Right hindlimb (tissue), 1 donor: Measurements from ENCODE around the gene COX4I1.

Experiments used
- DNase-seq: peaks from one replicate; pipeline ENCODE4 v3.0.0-alpha.2; 2018

The COX4I1 gene

DNA sequence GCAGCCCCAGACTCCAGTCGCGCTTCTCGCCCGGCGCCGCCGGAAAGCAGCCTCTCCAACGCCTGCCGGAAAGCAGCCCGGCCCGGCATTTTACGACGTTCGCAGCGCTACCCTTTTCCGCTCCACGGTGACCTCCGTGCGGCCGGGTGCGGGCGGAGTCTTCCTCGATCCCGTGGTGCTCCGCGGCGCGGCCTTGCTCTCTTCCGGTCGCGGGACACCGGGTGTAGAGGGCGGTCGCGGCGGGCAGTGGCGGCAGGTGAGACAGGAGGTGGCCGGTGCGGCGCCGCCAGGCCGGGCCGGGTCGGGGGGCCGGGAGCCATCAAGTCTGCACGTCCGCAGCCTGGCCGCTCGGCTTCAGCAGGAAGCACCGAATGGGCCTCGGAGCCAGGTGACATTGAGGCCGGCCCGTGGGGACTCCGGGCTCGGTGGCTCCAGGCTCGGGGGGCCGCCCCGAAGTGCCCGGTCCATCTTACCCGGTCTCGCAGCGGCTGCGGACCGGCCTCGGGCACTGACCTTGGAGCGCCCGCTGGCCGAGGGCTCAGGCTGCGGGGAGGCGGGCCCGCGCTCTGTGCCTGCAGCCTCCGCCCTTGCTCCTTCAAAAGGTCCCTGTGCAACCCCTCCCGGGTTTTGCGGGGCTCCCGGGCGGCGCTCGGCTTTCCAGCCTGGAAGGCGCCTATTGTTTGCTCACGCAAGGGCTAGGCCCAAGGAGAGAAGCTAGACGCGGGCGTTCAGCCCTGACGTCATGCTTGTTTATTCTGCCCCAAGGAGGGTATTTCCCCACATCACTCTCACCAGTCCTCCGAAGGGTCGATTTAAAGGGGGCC is at the start of gene COX4I1, which contains the start of gene EMC8:
Gene COX4I1 (plus strand): TSS at position 199 of the 824 bp plus-strand sequence. CDS start 1,511 bp downstream, outside the sequence.
Gene EMC8 (minus strand): TSS at position 48 of the 824 bp plus-strand sequence. CDS start 249 bp downstream, outside the sequence.
- peak; percentile 96 for DNase-seq

DNA sequence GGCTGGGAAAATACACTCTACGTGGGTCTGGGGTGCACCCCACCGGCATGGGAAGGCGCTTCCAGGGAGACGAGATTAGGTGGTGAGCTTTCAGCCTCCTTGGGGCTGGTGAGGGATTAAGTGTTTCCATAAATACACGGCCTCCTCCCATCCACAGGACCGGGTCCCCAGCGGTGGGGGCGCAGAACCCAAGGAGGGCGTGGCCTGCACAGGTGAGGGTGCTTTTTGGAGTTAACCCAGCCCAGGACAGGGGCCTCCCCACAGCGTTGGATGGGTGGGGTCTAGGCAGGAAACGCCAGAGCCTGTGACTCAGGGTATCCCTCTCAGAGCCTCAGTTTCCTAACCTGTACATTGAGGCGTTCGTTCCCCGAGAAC is 49.7 kb upstream of the COX4I1 start:
- no peak for DNase-seq

DNA sequence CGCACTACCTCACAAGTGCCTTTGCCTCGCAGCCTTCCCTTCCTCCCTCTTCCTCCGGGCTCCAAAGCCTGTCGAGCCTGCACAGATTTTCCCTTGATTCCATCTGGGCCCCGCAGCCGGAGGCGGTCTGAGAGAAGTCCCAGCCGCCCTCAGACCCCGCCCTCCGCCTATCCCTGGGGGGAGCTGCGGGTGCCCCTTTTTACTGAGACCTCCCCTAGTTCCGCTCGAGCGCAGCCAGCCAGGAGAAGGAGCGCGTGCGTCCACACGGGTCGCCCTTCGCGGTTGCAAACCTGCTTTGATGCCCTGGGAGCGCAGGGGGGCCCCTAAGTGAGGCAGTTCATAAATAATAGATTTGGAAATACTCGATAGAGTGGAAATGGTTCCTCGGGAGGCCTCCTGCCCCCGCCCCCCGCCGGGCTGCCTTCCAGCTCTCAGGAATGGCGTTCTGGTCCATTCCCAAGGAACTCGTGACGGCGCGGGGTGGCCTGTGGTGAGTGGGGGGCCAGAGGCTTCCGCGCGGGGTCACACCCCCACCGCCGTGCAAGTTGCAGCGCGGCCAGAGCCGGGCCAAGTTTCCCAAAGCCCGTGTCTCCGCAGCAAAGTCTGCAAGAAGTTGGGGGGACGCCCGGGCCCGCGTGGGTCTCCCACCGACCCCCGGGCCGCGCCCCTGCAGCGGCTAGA is 49.2 kb upstream of the COX4I1 start:
- peak; percentile 63 for DNase-seq

DNA sequence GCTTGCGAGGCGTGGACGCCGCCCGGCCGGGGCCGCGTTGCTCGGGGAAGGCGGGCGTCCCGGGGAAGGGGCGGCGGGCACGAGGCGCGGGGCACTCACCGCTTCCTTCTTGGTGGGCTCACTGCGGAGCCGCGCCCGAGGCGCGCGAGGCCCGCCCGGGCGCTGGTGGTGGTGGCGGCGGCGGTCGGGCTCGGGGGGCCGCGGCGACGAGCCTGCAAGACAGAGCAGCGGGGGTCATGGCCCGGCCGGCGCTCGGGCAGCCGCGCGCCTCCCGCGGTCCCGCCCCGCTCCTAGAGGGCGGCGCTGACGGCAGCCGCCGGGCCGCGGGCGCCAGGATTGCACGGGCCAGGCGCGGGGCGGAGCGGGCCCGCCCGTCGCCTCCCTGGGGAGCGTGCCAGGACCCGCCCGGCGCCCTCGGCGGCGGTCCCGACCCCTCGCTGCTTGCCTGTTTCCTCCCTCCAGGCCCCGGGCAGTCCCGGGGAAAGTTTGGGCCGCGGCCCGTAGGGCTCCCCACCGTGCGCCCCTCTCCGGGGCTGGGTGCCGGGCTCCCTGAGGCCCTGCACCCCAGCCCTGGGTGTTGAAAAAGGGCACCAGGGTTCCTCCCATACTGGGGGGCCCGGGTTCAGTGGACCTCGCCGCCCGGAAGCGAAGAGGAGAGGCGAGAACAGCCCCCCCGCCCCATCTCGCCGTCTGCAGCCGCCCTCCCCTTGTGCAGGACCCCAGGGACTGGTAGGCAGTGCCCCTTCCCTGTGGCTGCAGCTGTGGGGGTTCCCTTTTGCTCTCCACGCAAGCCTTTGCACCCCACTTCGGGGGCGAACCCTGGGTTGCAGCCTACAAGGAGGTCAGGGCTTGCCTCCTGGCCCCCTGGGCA is 48.4 kb upstream of the COX4I1 start, which contains the start of gene C16orf74:
Gene C16orf74 (minus strand): TSS at position 270 of the 871 bp plus-strand sequence. CDS start 15,879 bp downstream, outside the sequence.
- DNase-seq = no peak

DNA sequence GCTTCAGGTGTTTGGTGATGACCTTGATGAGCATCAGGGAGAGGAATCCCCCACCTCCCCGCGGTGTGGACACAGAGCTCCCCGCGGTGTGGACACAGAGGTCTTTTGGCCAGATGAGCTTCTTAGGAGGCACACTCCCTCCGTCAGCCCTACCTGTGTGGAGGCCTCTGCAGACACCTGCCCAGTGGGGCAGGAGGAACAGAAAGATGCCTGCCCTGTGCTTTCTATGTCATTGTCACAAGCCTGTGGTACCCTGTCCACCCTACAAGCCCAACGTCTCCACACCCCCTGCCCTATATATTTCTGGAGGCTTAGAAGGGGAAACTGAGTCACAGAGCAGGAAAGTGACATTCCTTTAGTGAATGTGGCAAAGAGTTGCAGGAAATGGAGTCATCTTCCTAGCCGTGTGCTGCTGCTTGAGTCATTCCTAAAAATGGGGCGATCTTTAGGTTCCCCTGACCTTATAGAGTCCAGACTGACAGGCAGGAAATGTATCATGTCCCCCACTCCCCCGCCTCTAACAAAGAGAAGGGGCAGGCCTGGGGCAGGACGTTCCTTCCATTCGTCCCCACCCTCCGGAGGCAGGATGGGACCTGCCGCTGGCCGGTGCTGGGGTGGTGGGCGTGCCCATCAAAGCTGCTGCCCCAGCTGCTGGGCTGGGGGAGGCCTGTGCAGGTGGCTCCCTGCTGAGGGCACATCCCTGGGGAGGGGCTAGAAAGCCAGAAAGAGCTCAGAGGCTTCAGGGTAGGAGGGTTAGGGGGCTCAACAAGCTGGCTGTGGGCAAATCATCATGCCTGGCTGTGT is 47.6 kb upstream of the COX4I1 start:
- DNase-seq = no peak

DNA sequence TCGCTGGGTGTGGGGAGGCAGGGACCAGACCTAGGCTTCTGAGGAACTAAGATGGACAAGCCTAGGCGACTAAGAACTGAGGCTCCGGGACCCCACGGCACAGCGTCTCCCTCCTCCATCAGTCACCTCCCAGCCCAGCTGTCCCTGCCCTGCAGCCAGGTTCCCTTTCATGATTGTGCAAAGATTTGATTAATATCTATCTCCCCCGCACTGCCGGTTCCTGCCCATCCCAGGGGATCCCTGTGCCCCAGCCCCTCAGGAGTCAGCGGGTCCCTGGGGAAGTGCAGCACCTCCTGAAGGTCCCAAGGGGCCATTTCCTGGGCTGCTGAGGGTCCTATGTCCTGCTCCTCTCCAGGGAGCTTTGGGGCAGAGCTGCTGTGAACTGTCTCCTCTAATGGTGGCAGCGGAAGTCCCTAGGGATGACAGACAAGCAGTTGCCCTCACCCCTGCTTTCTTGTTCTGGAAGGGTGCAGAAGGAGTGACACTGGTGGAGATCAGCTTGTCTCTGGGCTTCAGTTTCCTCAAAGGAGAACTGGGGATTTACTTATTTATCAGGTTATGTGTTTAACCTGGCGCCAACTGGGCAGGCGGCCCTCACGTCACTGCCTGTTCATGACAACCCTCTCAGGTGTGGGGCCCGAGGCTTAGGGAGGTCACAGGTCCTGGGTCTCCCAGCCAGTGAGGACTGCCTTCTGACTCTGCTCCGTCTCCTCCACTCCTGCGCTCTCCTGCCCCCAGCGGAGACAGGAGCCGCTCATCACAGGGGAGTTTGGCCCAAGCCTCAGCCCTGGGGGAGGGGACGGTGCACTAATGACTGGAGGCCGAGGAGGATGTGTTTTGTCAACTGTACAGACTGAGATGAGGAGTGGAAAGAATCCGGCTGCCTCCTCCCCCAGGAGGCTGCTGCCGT is 46.7 kb upstream of the COX4I1 start:
- peak; percentile 44 for DNase-seq

DNA sequence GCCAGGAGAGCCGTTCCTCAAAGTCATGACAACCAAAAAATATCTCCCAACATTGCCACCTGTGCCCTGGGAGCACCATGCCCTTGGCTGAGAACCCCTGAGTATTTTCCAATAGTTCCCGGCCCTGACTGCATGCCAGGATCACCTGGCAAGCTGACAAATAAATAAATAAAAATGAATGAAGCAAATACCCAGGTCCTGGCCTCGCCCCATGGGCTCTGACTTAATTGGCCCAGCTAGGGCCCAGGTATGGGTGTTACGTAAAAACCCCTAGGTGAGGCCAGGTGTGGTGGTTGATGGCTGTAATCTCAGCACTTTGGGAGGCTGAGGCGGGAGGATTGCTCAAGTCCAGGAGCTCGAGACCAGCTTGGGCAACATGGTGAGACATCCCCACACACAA is 45.9 kb upstream of the COX4I1 start:
- no peak for DNase-seq

DNA sequence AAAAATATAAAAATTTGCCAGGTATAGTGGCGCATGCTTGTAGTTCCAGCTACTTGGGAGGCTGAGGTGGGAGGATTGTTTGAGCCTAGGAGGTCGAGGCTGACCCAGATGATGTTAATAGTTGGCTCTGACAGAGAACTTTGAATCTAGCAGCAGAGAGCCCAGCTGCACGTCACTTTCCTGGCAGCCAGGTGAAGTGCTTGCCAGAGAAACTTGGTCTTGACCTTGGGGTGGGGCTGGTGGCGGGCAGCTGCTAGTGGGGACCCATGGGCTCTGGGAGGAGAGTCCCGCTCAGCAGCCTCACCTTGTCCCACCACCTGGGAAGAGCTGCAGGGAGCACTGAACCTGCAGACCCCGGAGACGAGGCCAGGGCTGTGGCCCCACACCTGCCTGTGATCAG is 45.5 kb upstream of the COX4I1 start:
- DNase-seq = no peak

DNA sequence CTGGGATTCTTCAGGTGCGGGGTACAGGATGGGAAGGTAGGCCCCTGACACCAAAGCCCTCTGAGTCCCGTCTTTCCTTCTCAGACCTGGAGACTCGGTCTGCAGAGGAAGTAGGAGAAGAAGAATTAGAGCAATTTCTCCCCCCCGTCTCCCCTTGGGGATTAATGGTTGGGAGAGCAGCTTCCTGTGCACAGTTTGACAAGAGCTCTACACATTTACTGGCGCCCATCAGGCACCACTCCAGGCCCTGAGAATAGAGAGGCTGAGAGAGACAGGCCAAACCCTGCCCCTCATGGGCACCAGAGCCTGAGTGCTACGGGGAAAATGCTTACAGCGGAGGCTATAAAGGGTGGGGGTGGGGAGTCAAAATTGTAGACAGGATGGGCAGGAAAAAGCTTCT is 45.1 kb upstream of the COX4I1 start:
- DNase-seq = no peak

DNA sequence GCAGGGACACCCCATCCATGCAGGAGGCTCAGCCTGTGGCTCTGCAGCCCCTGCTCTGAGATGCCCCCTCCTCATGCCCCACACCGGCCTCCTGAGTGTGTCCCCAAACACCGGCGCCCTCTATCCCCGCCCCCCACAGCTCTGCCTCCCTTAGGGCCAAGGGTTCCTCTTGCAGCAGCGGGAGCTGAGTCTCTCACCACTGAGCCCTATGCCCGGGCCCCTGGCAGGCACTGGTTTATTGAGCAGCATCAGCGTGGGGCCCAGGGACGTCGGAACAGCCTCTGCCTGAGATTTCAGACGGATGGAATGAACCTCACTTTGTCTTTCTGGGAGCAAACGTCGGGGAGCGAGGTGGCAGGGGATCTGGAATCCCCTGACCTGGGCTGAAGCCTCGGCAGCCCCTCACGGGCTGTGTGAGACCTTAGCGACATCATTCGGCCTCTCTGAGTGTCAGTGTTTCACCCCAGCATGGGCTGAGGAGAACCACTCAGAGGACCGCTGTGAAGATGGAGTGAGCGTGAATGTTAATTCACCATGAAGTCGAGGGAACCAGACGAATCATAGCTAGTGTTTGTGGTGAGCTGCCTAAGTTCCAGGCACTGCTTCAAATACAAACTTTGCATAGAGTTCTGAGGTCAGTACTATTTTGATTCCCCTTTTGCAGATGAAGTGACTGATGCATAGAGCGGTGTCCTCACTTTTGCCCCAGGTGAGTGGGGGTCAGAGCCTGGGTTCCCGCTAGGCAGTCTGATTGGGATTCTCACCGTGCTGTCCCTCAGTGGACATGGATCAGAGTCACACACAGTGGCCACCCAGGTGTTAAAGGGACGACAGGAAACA is 43.3 kb upstream of the COX4I1 start:
- no peak for DNase-seq

DNA sequence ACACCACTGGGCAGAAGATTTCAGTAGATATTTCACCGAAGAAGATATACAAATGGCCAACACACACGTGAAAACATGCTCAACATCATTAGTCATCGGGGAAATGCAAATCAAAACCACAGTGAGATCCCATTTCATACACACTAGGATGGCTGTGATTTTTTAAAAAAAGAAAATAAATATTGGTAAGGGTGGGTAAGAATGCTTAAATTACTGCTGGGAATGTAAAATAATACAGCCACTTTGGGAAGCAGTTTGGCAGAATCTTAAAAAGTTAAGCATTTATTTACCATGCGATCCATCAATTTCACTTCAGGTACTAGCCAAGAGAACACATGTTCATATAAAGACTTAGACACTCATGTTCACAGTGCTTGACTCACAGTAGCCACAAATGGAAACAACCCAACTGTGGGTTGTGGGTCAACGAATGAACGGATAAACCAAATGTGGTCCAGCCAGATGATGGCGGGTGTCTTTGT is 42.1 kb upstream of the COX4I1 start:
- DNase-seq = no peak

DNA sequence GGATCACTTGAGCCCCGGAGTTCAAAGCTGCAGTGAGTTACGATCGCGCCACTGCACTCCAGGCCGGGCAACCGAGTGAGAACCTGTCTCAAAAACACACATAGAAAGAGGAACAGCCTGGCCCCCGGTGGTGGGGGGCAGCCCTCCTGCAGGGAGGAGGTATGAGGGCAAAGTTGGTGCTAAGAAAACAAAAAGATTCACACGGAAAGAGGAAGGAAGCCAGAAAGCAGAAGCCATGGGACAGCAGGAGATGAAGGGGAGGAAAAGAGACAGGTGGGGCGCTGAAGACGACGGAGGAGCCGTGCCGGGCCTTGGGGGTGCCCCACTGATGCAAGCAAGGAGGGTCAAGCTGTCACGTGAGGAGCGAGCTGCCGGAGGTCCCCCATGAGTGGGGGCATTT is 40.4 kb upstream of the COX4I1 start:
- DNase-seq = no peak

DNA sequence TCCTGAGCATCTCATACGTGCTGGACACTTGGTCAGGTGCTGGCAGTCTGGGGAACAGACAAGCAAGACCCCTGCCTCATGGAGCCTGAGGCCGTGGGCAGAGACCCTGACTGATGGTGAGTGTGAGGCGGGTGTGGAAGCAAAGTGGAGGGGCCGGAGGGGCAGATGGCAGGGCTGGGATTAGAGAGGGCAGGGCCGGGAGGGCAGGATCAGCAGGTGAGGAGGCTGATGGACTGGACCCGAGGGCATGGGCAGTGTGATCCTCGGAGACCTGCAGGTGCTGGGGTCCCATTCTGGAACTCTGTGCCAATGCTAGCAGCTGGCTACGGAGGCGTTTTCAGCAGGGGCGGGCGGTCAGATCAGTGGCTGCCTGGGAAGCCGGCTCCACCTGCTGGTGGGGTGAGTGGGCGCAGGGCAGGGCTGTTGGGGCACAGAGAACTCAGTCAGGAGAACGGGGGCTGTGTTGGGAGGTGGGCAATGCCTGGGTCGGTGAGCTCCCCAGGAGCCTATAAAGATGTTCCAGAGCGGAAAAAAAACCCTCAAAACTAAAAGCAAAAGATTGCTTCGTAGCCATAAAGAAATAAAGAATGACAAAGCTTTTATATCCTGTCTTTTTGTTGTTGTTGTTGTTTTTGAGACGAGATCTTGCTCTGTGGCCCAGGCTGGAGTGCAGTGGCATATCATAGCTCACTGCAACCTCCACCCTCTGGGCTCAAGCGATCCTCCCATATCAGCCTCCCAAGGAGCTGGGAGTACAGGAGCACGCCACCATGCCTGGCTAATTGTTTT is 39.7 kb upstream of the COX4I1 start:
- no peak for DNase-seq

DNA sequence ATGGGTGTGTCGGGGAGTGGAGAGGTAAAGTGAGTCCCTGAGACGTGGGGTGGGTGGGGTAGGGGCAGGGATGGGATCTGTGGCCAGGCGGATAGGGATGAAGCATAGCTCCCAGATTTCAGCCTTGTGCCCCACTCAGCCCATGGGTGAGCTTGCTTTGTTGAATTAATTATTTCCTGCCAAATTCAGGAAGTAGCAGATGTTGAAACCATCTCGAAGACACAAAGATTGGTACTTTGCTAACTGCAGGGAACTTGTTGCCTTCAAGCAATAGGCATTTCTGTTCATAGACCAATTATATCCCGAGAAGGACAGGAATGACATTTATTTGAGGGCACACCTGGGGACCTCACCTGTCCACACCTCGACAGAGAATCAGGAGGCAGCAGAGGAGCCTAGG is 37.6 kb upstream of the COX4I1 start:
- no peak for DNase-seq

DNA sequence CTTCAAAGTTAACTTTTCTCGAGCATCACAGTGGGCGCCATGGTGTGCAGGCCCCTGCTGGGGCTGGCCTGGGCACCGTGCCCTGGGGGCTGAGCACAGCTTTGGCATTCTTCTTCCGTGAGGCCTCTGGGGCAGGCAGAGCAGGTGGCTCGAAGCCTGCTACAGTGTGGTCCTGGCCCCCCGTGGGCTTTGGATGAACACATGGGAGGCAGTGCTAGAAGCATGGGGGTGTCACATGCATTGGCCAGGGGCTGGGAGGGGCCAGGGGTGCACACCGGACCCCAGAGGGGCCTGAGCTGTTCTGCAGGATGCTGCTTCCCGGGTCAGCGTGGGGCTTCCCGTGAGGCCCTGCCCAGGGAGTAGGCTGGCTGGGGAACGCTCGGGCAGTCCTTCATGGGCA is 36.5 kb upstream of the COX4I1 start:
- DNase-seq = no peak

DNA sequence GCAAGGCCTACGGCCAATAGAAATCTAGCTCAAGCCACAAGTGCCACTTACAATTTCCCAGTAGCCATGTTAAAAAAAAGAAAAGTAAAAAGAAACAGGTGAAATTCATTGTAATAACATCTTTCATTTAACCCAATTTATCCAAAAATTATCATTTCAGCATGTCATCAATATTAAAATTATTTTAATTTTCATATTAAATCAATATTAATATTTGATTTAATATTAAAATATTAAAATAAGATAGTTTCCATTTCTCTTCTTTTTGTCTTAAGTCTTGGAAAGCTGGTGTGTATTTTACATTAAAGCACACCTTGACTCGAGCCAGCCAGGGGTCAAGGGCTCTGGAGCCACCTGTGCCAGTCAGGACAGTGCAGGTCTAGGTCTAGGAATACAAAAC is 35.9 kb upstream of the COX4I1 start:
- no peak for DNase-seq

DNA sequence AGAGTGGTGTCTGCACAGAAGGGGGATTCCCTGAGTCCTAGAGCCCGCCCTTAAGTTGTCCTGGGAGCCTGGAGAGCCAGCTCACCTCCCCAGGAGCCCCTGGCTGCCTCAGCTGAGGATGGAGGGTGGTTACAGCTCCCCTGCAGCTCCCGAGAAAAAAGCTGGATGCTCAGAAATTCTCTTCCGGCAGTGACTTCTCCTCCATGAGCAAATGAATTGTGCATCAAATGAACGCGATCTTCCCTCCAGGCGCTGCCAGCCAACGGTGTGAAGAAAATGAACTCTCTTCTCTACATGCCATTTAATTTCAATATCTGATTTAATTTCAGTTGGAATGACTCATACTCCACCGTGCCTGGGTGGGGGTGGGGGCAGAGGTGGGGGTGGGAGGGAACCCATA is 34.3 kb upstream of the COX4I1 start:
- DNase-seq = no peak

DNA sequence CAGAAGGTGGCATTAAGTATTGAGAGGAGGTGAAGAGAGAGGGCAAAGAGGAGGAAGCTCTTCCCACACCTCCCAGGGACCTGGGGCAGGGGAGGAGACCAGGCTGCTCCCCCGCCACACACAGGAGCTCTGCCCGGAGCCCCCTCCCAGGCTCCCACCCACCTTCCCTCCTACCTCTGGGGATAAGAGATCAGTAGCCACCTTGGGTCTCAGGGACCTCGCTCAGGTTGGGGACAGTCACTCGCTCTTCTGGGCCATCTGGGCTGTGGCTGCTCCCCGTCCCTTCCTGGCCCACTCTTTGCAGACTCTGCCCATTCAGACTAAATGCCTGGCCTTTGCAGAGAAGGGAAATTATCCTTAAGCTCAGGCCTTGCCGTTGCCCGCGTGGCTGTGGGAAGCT is 33.7 kb upstream of the COX4I1 start:
- no peak for DNase-seq

DNA sequence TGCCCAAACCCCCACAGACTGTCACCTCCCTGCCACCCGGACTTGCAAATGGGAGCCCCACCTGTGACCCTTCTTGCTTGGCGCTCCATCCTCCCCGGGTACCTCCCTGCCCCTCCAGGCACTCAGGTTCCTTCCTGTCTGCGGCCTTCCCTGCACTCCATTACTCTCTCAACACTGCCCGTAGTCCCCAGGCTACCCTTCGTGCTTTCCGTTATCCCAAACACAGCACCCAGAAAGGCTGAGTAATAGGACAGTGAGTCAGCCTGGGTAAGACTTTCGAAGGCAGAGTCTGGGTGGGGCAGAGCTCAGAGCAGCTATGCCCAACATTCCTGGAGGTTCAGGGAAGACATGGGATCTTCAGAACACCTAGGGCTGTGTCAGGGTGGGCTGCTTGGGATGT is 32.0 kb upstream of the COX4I1 start:
- DNase-seq = no peak
